HG02870 (cell line): Measurements from ENCODE around the gene EMX2.

ENCODE experiments used
- ATAC-seq: cut with Tn5 transposase; IDR thresholded peaks from one replicate; pipeline ENCODE4 v1.9.1; 2021; ENCODE audit warnings: mild to moderate bottlenecking, moderate library complexity; ENCODE audit not compliant: unreplicated experiment

EMX2 gene

DNA sequence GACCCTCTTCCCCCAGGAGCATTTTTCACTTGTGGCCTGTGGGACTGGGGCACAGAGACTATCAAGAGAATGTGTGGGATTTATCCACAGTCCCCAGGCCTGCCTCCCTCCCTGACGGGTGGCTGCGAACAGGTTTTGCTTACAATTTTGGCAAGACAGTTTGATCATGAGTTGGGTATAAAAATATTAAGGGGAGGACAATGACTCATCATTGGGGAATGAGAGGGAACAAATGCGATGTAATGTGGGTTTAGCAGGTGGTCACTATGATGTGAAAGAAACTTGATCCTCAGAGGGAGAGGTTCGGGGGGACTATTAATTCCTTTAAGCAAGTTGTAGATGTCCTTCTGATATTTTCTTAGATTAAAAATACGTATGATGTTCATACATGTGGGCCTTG is 52.2 kb downstream of the EMX2 start:
- ATAC-seq: no peak

DNA sequence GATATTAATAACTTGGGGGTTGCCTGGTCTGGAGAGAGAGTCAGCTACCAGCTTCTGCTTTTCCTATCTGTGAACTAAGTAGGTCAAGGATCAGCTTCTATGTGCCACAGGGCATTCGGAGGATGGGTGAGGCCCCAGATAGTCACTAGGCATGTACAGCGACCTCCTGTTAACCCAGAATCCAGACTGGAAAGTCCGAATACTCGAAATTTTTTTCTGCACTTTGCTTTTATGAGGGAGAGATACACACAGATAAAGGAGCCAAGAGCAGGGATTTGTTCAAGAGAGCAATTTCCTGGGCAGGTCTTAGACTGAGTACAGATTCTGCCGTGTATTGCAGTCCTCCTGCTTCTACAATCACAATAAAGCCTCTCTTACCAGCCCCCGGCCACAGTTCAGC is 54.2 kb downstream of the EMX2 start:
- no peak for ATAC-seq

- no peak for ATAC-seq
Observed at GRCh38 chr10:117597216-117597615, 54.7 kb downstream of the EMX2 start.
